GM19395 (cell line): Measurements from ENCODE around the gene SSNA1.

Experiments used
- ATAC-seq: cut with Tn5 transposase; IDR thresholded peaks from one replicate; pipeline ENCODE4 v1.9.1; 2021; ENCODE audit warnings: mild to moderate bottlenecking, moderate library complexity; ENCODE audit not compliant: unreplicated experiment

SSNA1 gene

DNA sequence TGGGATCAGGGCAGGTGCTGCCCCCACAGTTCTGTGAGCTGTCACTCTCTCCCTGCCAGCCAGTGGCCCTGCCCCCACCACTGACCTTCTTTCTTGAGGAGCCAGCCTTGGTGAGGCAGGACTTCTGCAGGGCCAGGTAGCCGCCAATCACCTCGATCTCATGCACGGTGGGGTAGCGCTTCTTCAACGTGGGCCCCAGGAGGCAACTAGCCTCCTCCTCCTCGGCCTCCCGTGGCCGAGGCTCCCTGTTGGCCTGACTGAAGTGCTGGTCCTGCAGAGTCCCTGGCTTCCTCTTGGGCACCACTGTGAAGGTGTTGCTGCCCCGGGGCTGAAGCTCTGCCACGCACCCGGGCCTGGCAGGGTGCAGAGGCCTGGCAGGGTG, 10.4 kb downstream of the SSNA1 start:
- no peak for ATAC-seq

DNA sequence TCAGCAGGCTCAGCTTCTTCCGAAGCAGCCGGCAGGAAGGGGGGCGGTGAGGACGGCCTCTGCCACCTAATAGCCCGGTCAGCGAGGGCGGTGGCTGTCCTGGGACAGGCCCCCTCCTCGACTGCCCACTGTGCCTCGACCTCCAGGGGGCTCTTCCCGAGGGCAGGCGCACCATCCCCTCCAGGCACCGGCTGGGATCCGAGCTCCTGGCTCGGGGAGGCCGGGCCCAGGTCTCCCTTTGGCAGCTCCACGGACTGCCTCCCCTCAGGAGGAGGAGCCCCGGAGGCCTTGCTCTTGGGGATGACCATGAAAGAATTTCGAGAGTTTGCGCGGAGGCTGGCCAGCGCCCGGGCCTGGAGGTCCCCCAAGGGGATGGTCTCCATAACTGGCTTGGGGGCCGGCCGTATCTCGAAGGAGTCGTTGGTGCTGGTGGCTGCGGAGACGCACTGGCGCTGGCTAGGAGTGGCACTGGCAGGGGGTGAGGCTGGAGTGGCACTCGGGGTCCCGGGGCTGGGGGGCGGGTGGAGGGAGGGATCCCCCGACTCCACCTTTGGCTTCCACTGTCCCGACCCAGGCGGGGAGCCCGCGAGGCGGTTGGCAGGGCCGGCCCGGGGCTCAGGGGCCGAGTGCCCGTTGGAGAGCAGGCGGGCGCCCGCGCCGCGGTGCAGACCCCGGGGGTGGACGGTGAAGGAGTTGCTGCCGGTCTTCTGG, 11.1 kb downstream of the SSNA1 start:
- ATAC-seq: no peak

DNA sequence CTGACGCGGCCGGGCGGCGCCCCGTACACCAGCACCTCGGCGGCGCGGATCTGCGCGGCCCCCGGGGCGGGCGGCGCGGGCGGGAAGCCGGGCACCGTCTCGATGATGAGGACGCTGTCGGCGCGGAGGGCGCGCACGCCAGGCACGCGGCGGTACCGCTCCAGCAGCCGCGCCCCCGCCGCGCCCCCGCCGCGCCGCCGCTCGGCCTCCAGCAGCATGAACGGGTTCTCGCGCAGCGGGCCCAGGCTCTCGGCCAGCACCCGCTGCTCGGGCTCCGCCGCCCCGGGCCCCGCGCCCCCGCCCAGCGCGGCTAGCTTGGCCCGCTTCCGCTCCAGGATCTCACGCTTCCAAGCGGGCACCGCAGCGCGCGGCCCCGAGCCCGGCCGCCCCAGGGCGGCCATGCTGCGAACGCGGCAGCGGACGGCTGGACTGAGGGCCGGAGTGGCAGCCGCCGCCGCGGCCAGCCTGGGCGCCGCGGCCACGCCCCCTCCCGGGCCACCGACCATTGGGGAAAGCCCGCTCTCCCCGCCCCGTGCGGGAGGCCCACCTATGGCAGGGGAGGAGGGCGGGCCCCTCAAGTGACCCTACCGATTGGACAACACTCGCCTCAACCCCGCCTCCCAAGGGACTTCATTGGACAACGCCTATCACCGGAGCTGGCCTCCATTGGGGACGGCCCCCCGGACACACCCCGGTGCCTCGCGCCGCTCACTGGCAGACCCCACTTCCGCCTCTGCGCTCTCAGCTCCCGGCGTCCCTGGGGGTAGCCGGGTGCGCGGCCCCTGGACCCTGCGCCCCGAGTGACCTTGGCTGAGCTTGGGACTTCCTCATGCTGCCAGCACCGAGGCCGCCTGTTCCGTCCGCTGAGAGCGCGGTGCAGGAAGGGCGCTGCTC, 12.1 kb downstream of the SSNA1 start, which contains the start of gene TPRN:
TPRN (minus strand) TSS at position 431 of the 894 bp plus-strand sequence; CDS start at position 401, 30 bp downstream.
- ATAC-seq: peak; percentile 87

DNA sequence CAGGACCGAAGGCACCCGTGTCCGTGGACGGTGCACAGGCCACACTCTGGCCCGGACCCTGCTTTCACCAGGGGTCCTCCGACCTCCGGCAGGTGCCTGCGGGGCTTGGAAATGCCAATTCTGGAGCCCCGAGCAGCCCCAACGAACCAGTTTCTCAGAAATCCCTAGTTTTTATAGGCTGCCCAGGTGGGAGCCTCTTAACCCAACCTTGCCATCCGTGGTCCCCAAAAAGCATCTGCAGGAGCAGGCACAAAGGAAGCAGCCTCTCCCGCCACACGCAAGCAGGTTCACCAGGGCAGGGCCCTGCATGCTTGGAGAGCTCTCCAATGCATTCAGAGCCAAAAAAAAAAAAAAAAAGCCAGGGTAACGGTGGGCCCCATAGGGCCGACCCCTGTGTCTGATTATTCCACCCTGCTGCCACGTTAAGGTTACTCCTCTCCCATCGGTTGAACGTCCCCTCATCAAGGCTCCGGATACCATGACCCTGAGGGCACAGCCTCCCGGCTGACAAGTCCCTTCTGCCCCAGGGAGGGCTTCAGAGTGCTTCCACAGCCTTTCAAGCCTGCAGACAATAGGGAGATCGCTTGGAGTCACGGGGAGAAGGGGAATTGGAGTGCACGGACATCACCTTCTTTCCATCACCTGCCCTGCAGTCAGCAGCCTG, 12.9 kb downstream of the SSNA1 start:
- no peak for ATAC-seq

DNA sequence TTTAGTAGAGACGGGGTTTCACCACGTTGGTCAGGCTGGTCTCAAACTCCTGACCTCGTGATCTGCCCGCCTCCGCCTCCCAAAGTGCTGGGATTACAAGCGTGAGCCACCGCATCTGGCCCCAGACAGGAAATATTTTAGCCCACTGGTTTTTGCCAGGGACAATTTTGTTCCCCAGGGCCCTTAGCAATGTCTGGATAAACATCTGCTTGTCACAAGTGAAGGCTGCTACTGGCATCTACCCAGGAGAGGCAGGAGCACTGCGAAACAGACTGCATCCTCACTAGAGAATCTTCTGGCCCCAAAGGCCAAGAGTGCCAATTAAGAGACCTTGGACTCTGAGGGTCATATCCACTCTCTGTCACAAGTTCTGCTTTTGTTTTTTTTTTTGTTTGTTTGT, 14.5 kb downstream of the SSNA1 start:
- ATAC-seq: no peak

DNA sequence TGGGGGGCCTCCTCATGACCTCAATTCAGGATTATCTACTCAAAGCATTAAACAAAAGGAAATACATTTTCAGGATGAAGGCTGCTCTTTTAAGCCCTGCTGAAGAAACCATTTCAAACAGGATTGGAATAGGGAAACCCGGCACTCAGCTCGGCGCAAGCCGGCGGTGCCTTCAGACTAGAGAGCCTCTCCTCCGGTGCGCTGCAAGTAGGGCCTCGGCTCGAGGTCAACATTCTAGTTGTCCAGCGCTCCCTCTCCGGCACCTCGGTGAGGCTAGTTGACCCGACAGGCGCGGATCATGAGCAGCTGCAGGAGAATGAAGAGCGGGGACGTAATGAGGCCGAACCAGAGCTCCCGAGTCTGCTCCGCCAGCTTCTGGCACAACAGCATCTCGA, 16.3 kb downstream of the SSNA1 start:
- no peak for ATAC-seq

DNA sequence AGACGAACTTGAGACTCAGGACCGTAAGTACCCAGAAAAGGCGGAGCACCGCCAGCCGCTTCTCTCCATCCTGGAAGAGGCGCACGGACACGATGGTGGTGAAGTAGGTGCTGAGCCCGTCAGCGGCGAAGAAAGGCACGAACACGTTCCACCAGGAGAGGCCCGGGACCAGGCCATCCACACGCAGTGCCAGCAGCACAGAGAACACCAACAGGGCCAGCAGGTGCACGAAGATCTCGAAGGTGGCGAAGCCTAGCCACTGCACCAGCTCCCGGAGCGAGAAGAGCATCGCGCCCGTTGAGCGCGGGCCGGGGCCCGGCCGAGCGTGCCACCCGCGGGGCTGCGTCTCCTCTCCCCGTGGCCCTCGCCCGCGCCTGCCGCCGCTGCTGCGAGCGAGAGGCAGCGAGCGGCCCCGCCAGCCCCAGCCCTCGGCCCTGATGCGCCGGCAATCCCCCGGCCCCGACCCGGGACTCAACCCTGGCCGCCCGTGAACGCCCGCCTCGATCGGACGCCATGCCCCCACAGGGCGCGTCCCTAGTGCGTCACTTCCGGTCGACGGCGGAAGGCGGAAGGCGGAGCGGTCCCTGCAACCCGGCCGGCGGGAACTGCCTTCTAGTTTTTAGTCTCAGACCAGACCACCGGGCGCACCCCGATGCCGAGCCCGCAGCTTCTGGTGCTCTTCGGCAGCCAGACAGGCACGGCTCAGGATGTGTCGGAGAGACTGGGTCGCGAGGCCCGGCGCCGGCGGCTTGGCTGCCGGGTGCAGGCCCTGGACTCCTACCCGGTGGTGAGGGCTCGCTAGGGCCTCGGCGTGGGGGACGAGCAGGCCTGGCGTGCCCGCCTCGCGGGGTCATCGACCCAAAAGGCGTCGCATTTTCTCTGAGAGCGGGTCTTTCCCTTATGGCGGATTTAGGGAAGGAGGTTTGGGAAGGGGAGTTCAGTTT, 16.9 kb downstream of the SSNA1 start, which contains the start of the genes NDOR1 and TMEM203:
NDOR1 (plus strand) TSS at position 575 of the 944 bp plus-strand sequence; CDS start at position 653, 78 bp downstream.
TMEM203 (minus strand) TSS at position 523 of the 944 bp plus-strand sequence; CDS start at position 289, 234 bp downstream.
- peak; percentile 52 for ATAC-seq

DNA sequence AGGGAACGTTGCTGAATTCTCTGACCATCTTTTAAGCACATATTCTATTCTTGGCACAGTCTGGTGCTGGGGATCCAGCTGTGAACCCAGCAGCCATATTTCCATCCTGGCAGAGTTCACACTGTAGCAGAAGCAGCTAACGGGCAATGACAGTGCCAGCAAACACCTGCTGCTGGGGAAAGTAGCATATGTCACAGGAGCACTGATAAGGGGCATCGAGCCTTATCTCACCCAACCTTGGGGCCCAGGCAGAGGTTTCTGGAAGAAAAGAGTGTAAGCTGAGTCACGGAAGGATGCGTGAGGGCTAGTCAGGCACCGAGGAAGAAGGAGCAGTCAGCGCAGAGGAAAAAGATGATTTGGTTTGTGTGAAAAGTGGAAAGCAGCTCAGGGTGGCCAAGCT, 18.1 kb downstream of the SSNA1 start:
- no peak for ATAC-seq

DNA sequence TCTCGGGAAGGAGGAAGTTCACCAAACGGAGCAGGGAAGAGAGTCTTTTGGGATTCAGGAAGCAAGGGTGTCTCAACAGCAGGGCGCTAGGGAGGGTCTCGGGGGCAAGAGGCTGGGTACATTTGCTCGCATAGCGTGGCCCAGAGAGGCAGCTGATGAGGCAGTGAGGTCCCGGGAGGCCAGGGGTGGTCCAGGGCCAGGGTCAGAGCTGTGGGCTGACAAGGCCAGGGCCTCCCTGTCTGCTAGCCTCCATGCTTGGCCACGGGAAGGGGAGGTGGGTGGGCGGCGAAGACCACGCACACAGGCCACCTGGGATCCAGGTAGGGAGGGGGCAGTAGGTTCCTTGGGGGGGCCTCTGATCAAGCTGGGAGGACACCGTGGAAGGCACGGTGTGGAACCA, 23.1 kb downstream of the SSNA1 start:
- ATAC-seq: no peak

DNA sequence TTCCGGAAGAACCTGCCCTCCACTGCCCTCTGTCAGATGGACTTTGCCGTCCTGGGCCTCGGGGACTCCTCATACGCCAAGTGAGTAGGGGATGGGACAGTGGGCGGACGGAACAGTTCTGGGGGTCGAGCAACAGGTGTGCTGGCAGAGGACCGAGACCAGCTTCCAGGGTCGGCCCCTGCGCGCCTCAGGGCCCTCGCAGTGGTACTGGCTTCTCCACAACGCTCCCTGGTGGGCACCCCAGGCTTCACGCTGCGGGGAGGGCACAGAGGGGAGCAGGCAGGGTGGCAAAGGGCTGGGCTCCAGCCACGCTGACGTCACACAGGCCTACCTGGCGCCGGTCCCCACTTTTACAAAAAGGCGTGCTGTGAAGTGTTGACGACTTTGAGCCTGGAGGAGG, 24.0 kb downstream of the SSNA1 start:
- ATAC-seq: no peak

DNA sequence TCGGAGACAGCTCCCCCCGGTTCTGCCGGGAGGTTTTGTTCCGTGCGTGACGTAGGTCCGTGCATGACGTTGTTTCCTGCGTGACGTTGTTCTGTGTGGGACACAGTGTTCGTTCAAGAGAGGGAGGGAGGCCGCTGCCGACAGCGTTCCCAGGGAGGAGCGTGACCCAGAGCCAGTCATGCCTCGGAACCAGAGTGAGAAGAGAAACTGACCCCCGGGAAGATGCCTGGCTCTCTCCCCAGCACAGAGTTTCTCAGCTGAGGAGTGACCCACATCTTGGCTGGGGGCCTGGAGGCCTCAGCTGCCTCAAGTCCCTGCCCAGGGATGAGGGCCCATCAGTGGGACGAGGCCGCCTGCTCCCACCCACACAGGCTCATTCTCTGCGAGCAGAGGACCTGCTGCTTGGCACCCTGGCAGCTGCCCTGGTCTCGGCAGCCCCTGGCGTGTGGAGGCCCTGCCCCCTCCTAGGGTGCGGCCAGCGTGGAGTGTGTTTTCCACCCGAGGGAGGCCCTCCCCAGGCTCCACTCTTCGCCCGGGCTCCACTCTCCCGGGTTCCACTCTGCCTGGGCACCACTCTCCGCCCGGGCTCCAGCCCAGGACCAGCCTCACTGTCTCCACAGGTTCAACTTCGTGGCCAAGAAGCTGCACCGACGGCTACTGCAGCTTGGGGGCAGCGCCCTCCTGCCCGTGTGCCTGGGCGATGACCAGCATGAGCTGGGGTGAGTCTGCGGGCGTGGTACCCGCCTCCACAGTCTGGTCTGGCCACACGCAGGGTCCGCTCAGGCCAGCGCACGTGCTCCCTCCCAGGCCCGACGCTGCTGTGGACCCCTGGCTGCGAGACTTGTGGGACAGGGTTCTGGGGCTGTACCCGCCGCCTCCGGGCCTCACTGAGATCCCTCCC, 24.9 kb downstream of the SSNA1 start:
- no peak for ATAC-seq

DNA sequence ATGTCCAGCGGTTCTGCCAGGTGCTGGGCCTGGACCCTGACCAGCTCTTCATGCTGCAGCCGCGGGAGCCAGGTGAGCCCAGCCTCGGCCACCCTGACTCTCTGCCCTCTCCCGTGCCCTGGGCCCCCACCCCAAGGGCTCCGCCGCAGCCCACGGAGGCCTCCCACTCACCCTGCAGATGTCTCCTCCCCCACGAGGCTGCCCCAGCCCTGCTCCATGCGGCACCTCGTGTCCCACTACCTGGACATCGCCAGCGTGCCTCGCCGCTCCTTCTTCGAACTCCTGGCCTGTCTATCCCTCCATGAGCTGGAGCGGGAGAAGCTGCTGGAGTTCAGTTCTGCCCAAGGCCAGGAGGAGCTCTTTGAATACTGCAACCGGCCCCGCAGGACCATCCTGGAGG, 26.1 kb downstream of the SSNA1 start:
- no peak for ATAC-seq

DNA sequence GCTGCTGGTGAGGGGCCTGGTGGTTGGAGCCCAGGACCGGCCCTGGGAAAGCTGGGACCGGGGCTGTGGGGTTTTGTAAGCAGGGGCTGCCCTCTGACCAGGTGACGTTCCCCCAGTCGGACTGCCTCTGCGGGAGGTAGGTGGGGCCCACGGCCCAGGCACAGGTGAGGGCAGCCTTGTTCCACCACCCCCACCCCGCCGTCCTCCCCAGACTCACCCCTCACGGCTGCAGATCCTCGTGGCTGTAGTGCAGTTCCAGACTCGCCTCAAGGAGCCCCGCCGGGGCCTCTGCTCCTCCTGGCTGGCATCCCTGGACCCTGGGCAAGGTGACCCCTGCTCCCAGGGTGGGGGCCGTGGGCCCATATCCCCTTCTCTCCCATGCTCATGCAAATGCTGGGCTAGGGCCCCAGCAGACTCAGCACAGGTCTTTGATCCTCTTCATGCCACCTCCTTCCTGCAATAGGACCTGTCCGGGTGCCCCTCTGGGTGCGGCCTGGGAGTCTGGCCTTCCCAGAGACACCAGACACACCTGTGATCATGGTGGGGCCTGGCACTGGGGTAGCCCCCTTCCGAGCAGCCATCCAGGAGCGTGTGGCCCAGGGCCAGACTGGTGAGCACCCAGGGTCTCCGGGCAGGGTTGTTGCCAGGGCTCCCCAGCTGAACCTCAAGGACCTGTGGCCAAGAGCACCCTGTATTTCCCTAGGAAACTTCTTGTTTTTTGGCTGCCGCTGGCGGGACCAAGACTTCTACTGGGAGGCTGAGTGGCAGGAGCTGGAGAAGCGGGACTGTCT, 26.9 kb downstream of the SSNA1 start:
- ATAC-seq: no peak

DNA sequence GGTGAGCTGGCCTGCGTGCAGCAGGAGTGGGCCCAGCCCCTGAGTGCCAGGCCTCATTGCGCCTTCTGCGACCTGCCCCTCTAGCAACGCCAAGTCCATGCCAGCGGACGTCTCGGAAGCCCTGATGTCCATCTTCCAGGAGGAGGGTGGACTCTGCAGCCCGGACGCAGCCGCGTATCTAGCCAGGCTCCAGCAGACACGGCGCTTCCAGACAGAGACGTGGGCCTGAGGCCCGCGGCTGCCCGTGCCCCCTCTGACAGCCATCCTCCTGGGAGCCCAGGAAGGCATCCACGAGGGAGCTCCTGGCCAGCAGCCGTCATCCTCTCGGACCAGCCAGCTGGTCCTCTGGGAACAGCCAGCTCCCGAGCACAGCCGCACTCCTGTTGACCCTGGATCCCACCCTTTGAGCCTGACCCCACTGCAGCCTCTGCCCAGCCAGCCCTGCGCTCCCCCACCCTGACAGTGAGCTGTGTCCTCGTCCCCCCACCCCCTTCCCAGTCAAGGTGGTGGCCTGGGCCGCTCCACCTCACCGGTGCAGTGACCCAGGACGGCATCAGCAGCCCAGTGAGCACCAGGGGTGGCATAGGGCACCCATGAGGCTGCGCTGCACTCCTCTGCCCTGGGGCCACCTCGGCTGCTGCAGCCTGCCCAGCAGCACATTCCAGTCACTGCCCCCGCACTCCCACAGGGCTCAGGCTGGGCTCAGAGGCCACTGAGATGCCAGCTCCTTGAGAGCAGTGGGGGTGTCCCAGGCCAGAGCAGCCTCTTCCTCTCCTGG, 27.9 kb downstream of the SSNA1 start:
- ATAC-seq: no peak

DNA sequence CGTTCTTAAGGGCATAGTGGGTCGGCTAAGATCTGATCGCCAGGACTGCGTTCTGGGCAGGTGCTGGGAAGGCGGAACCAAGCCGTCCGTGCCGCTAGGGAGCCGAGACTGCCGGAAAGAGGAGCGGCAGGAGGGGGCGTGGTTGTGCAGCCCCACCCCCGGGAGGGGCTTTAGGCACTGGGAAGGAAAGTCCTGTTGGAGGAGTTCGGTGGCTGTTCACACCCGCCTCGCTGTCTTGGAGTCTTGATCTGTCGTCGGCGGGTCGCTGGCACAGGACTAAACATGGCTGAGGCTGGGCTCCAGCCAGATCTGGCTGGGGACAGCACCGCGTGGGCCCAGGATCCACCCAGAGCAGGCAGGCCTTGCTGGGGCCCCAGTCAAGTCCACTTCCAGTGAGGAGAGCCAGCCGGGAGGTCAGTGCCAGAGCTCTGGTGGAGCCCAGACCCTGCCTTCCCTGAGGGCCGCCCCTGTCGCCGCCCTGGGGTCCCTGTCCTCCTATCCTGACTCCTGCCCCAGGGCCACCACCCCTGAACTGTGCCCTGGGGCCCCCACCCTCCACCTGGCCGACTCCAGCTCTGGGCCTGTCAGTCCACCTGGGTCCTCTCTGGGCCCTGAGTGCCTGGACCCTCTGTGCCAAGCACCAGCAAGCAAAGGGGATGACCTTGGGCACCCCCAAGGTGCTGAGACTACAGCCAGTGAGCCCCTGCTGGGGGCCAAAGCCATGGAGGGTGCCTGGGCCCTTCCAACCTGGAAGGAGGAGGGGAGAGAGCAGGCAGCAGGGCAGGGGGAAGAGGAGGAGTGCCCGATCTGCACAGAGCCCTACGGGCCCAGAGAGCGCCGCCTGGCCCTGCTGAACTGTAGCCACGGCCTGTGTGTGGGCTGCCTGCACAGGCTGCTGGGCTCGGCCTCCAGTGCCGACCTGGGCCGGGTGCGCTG, 29.1 kb downstream of the SSNA1 start:
- ATAC-seq: no peak

DNA sequence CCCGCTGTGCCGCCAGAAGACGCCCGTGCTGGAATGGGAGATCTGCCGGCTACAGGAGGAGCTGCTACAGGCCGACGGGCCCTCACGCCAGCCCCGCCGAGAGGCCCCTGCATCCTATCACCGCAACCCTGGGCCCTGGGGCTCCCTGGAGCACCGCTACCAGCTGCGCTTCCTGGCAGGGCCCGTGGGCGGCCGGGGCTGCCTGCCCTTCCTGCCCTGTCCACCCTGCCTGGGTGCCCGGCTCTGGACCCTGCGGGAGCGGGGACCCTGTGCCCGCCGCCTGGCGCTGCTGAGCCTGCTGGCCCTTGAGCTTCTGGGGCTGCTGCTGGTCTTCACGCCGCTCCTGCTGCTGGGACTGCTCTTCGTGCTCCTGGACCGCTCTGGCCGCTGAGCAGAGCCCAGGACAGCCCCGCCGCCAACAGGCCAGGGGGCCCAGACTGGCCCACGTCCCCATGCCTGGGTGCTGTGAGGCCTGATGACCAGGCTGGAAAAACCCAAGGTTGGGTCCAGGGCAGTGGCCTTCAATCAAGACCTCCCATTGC, 29.8 kb downstream of the SSNA1 start:
- ATAC-seq: no peak
